Ectodermal cell (in vitro differentiated cells): ENCODE data around the gene FBXL19.

Experiments
- H3K27ac ChIP-seq: 2 replicates; pipeline ENCODE4 v1.7.0; 2013; ENCODE audit warnings: mild to moderate bottlenecking, low read depth, low read length; ENCODE audit not compliant: insufficient read depth, poor library complexity, severe bottlenecking
- H3K27me3 ChIP-seq: 2 replicates; pipeline ENCODE4 v1.7.0; 2013; ENCODE audit warnings: mild to moderate bottlenecking, low read length; ENCODE audit not compliant: insufficient read depth, control insufficient read depth, poor library complexity, severe bottlenecking
- H3K36me3 ChIP-seq: one replicate; pipeline ENCODE4 v1.7.0; 2013; ENCODE audit warnings: low read length; ENCODE audit not compliant: control insufficient read depth, insufficient read depth
- H3K4me1 ChIP-seq: one replicate; pipeline ENCODE4 v1.7.0; 2013; ENCODE audit warnings: low read length; ENCODE audit not compliant: control insufficient read depth, insufficient read depth
- H3K4me3 ChIP-seq: 2 replicates; pipeline ENCODE4 v1.7.0; 2013; ENCODE audit warnings: low read depth, low read length, control low read depth; ENCODE audit not compliant: insufficient read depth
- H3K9me3 ChIP-seq: 2 replicates; pipeline ENCODE4 v1.7.0; 2013; ENCODE audit warnings: mild to moderate bottlenecking, low read length, moderate library complexity; ENCODE audit not compliant: control insufficient read depth
- WGBS, 2 experiments: methylation state at CpG; one replicate each; pipeline ENCODE4 v1.1.7; 2013; ENCODE audit warnings: missing lambda C conversion rate in 2 of 2; 5-methylcytosine and 5-hydroxymethylcytosine counted together

The FBXL19 gene

GRCh38 chr16:30924076-30924912 is 922 bp downstream of the FBXL19 start:
- 1% methylated on average over 53 of the region's 53 CpGs for WGBS, 2 experiments
- H3K4me1 ChIP-seq = peaks cover 10% of the 10 kb centered on the region
- H3K36me3 ChIP-seq = peaks cover 17% of the 10 kb centered on the region
- no peaks in the 10 kb centered on the region for H3K27me3 ChIP-seq
- H3K27ac ChIP-seq = peak overlapping the region; percentile 36
- H3K9me3 ChIP-seq = no peaks in the 10 kb centered on the region
- peak overlapping the region; percentile 88 for H3K4me3 ChIP-seq

- peaks cover 22% of the 10 kb centered on the region for H3K36me3 ChIP-seq
Measured at GRCh38 chr16:30924913-30925631, 1.7 kb downstream of the FBXL19 start.

GRCh38 chr16:30925632-30925987 is 2.2 kb downstream of the FBXL19 start:
- H3K4me1 ChIP-seq = peaks cover 10% of the 10 kb centered on the region
- no peaks in the 10 kb centered on the region for H3K27me3 ChIP-seq
- no peak overlapping the region for H3K4me3 ChIP-seq
- no peak overlapping the region for H3K27ac ChIP-seq
- 94 to 95% methylated on average over 26 of the region's 26 CpGs for WGBS, 2 experiments
- no peaks in the 10 kb centered on the region for H3K9me3 ChIP-seq
- H3K36me3 ChIP-seq = peaks cover 27% of the 10 kb centered on the region

More at GRCh38 chr16:30924913-30925631, 1.7 kb downstream of the FBXL19 start:
- H3K27me3 ChIP-seq = no peaks in the 10 kb centered on the region
- H3K9me3 ChIP-seq = no peaks in the 10 kb centered on the region
- H3K27ac ChIP-seq = no peak overlapping the region
- WGBS, 2 experiments = 82 to 83% methylated on average over 11 of the region's 11 CpGs
- H3K4me1 ChIP-seq = peaks cover 10% of the 10 kb centered on the region
- peak overlapping the region; percentile 88 for H3K4me3 ChIP-seq

GRCh38 chr16:30925995-30926811 is 2.8 kb downstream of the FBXL19 start:
- no peak overlapping the region for H3K4me3 ChIP-seq
- WGBS, 2 experiments = 87 to 89% methylated on average over 10 of the region's 10 CpGs
- peaks cover 33% of the 10 kb centered on the region for H3K36me3 ChIP-seq
- no peak overlapping the region for H3K27ac ChIP-seq
- peaks cover 10% of the 10 kb centered on the region for H3K4me1 ChIP-seq
- no peaks in the 10 kb centered on the region for H3K27me3 ChIP-seq
- H3K9me3 ChIP-seq = no peaks in the 10 kb centered on the region

- WGBS, 2 experiments = 95% methylated on average over 22 of the region's 22 CpGs
- H3K9me3 ChIP-seq = no peaks in the 10 kb centered on the region
- no peak overlapping the region for H3K4me3 ChIP-seq
- H3K4me1 ChIP-seq = peaks cover 10% of the 10 kb centered on the region
- no peaks in the 10 kb centered on the region for H3K27me3 ChIP-seq
- H3K36me3 ChIP-seq = peaks cover 36% of the 10 kb centered on the region
- H3K27ac ChIP-seq = no peak overlapping the region
Measured at GRCh38 chr16:30926937-30927788, 3.8 kb downstream of the FBXL19 start.

- Histone ChIP-seq H3K36me3 (peaks cover 41% of the 10 kb centered on the region), H3K9me3 (no peaks in the 10 kb centered on the region), H3K27ac (no peak overlapping the region), H3K27me3 (no peaks in the 10 kb centered on the region), H3K4me3 (no peak overlapping the region), H3K4me1 (peaks cover 10% of the 10 kb centered on the region)
- WGBS, 2 experiments = 69 to 70% methylated on average over 15 of the region's 15 CpGs
Measured at GRCh38 chr16:30927789-30928378, 4.5 kb downstream of the FBXL19 start.

GRCh38 chr16:30928390-30928789 is 5.0 kb downstream of the FBXL19 start:
- WGBS, 2 experiments = 95 to 96% methylated on average over 10 of the region's 11 CpGs
- Histone ChIP-seq H3K4me3 (no peak overlapping the region), H3K9me3 (no peaks in the 10 kb centered on the region), H3K36me3 (peaks cover 42% of the 10 kb centered on the region), H3K27me3 (no peaks in the 10 kb centered on the region), H3K4me1 (peaks cover 10% of the 10 kb centered on the region), H3K27ac (no peak overlapping the region)

GRCh38 chr16:30929167-30929566 is 5.8 kb downstream of the FBXL19 start:
- H3K4me3 ChIP-seq = no peak overlapping the region
- no peaks in the 10 kb centered on the region for H3K9me3 ChIP-seq
- H3K27me3 ChIP-seq = no peaks in the 10 kb centered on the region
- no peak overlapping the region for H3K27ac ChIP-seq
- H3K4me1 ChIP-seq = peaks cover 10% of the 10 kb centered on the region
- H3K36me3 ChIP-seq = peaks cover 45% of the 10 kb centered on the region
- 95 to 96% methylated on average over 7 of the region's 7 CpGs for WGBS, 2 experiments

GRCh38 chr16:30930160-30930571 is 6.8 kb downstream of the FBXL19 start:
- 95 to 97% methylated on average over 35 of the region's 35 CpGs for WGBS, 2 experiments
- Histone ChIP-seq H3K4me3 (no peak overlapping the region), H3K36me3 (peaks cover 45% of the 10 kb centered on the region), H3K4me1 (peaks cover 10% of the 10 kb centered on the region), H3K27ac (no peak overlapping the region), H3K9me3 (no peaks in the 10 kb centered on the region), H3K27me3 (no peaks in the 10 kb centered on the region)
